HAP-1 (cell line): ENCODE measurements around the gene HABP2.
A peak's percentile ranks its signal among the peaks of the same experiment; 100 is the strongest.

Experiments
- DNase-seq, 2 experiments: peaks; one replicate each; pipeline ENCODE4 v3.0.0-alpha.2; 2016 to 2020; ENCODE audit warnings: low spot score in 2 of 2
- H3K27me3 ChIP-seq: fragments of 250-450 bp; sonication (Bioruptor Pico); 2 replicates; pipeline ENCODE4 v1.5.1; 2020; ENCODE audit warnings: low read depth, mild to moderate bottlenecking, moderate library complexity
- H3K36me3 ChIP-seq: fragments of 250-450 bp; sonication (Bioruptor Pico); replicated peaks from 2 replicates; pipeline ENCODE4 v1.5.1; 2020; ENCODE audit warnings: mild to moderate bottlenecking
- H3K4me1 ChIP-seq: fragments of 250-450 bp; sonication (Bioruptor Pico); 2 replicates; pipeline ENCODE4 v1.5.1; 2020; ENCODE audit warnings: mild to moderate bottlenecking
- H3K4me3 ChIP-seq: fragments of 250-450 bp; sonication (Bioruptor Pico); 2 replicates; pipeline ENCODE4 v1.5.1; 2020; ENCODE audit warnings: mild to moderate bottlenecking, moderate library complexity
- H3K9me3 ChIP-seq: fragments of 250-450 bp; sonication (Bioruptor Pico); 2 replicates; pipeline ENCODE4 v1.5.1; 2020; ENCODE audit warnings: mild to moderate bottlenecking, moderate library complexity
- in situ Hi-C: fragments of 300-500 bp; cut with MboI; formaldehyde crosslinking; loops from 3 replicates; pipeline ENCODE4 v1.14.3; 2020; ENCODE audit warnings: low sequenced_read_pairs, inconsistent platforms, mixed read lengths

The HABP2 gene

DNA sequence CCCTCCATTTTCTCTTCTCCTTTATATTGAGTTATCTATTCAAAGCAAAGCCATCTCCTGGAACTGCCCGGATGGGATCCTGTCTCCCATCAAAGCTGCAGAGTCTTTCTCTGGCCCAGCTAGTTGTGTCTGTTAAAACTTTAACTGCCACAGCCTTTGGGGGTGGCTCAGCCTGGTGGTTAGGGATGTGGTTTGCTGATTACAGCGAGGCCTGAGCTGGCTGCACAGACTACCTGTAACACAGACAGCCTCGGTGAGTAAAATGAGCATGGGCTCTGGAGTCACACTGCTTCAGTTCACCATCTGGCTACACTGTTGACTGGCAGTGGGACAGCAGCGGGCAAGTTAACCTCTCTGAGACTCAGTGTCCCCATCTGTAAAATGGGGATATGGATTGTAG, 18.4 kb upstream of the HABP2 start:
- Histone ChIP-seq H3K27me3 (no peaks in the 10 kb centered on the region), H3K36me3 (no peaks in the 10 kb centered on the region), H3K4me3 (no peak overlapping the region), H3K9me3 (no peaks in the 10 kb centered on the region), H3K4me1 (no peaks in the 10 kb centered on the region)
- in situ Hi-C loops = no loop called here
- no peak for DNase-seq

DNA sequence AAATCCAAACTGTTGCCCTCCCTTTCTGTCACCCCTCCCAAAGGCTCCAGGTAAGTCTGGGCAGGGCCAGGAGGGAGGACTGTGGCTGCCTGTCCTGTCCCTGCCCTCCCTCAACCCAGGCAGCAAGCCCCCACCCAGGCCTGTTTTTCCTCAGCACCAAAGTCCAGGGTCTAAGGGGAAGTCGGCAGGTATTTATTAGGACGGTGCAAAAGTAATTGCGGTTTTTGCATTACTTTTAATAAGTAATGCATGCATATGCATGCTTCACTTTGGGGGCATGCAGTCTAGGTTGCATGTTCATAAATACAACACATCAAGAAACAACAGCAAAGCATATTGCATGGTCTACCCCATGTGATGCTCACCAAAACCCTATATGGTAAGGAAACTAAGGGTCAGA, 15.2 kb upstream of the HABP2 start:
- Histone ChIP-seq H3K27me3 (no peaks in the 10 kb centered on the region), H3K4me3 (no peak overlapping the region), H3K9me3 (no peaks in the 10 kb centered on the region), H3K36me3 (no peaks in the 10 kb centered on the region), H3K4me1 (no peaks in the 10 kb centered on the region)
- no peak for DNase-seq
- in situ Hi-C loops = no loop called here

DNA sequence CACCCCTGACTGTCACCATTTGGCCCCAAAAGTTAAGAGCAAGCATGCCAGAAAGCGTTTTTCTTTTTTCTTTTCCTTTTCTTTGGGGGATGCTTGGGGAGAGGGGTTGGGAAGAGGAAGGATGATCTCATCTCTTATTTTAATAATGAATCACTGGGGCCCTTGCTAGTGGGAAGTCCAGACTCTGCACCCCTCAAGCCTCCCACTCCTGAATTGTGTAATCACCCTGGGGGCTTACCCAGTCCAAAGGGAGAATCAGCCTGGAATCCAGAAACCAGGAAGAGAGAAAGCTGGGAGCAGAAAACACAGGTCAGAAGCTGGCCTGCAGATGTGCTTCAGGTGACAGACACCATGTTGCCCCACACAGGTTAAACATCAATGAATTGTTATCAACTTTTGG, 14.7 kb upstream of the HABP2 start:
- no peak overlapping the region for H3K4me3 ChIP-seq
- no peak for DNase-seq
- in situ Hi-C loops = no loop called here
- H3K9me3 ChIP-seq = no peaks in the 10 kb centered on the region
- no peaks in the 10 kb centered on the region for H3K27me3 ChIP-seq
- H3K4me1 ChIP-seq = no peaks in the 10 kb centered on the region
- no peaks in the 10 kb centered on the region for H3K36me3 ChIP-seq

DNA sequence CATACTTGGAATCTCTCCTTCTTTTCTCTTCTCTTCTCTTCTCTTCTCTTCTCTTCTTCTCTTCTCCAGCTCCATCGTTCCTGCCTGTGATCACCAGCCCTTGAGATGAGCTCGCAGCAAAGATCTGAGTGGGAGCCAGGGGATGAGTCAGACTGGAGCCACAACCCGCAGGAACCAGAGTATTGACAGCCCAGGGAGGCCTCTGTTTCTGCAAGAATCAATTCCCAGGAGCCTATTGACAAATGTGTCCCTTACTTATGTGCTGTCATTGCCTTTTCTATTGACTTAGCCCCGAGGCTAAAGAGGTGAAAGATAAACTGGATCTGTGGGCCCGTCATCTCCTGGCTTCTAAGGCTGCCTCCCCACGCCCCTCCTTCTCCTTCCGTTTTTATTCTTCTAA, 13.1 kb upstream of the HABP2 start:
- Histone ChIP-seq H3K9me3 (no peaks in the 10 kb centered on the region), H3K4me1 (no peaks in the 10 kb centered on the region), H3K36me3 (no peaks in the 10 kb centered on the region), H3K4me3 (no peak overlapping the region), H3K27me3 (no peaks in the 10 kb centered on the region)
- DNase-seq = no peak
- in situ Hi-C loops = no loop called here

DNA sequence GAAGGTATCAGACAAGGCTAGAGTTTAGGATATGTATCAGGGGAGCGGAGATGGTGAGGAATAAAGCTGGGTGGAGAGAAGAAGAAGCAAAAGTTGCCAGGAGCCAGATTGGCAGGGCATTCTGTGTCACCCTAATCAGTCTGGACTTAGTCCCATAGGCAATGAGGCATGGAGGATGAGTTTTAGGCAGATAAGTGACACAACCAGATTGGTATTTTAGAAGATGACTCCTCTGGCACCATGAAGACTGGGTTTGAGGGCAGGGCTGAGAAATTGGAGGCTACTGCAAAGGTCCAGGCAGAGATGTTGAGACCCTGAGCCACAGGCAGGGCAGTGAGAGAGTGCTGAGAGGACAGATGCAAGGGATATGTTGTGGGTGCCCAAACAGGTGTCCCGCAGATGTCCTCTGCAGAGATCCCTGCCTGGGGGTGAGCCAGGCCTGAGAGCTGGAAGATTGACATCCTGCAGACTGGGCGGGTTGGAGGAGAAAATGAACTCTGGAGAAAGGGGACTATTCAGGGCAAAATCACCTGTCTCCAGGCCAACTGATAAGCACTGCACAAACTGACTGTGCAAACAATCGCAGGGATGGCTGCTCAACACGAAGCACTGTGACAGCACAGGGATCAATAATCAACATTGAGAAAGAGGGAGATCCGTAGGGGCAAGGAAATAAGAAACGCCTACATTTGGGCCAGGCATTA, 11.9 kb upstream of the HABP2 start:
- Histone ChIP-seq H3K36me3 (no peaks in the 10 kb centered on the region), H3K9me3 (no peaks in the 10 kb centered on the region), H3K27me3 (no peaks in the 10 kb centered on the region), H3K4me1 (no peaks in the 10 kb centered on the region), H3K4me3 (no peak overlapping the region)
- in situ Hi-C loops = no loop called here
- DNase-seq = no peak

DNA sequence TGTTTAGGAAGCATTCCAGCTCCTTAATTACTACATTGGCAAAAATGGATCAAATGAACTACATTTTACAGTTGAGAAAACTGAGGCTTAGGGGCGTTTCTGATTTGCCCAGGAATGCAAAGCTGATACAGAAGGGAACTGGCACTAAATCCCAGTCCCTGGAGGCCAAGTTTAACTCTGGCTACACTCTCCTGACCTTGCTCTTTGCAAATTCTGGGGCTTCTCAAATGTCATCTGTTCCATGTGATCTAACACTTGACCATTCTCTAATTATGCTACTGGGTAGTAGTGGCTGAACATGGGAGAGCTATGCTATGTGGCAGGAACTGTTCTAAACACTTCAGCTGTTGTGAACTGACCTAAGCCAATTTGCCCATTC, 11.3 kb upstream of the HABP2 start:
- in situ Hi-C loops = no loop called here
- H3K27me3 ChIP-seq = no peaks in the 10 kb centered on the region
- no peak for DNase-seq
- H3K4me3 ChIP-seq = no peak overlapping the region
- H3K4me1 ChIP-seq = no peaks in the 10 kb centered on the region
- H3K9me3 ChIP-seq = no peaks in the 10 kb centered on the region
- H3K36me3 ChIP-seq = no peaks in the 10 kb centered on the region

DNA sequence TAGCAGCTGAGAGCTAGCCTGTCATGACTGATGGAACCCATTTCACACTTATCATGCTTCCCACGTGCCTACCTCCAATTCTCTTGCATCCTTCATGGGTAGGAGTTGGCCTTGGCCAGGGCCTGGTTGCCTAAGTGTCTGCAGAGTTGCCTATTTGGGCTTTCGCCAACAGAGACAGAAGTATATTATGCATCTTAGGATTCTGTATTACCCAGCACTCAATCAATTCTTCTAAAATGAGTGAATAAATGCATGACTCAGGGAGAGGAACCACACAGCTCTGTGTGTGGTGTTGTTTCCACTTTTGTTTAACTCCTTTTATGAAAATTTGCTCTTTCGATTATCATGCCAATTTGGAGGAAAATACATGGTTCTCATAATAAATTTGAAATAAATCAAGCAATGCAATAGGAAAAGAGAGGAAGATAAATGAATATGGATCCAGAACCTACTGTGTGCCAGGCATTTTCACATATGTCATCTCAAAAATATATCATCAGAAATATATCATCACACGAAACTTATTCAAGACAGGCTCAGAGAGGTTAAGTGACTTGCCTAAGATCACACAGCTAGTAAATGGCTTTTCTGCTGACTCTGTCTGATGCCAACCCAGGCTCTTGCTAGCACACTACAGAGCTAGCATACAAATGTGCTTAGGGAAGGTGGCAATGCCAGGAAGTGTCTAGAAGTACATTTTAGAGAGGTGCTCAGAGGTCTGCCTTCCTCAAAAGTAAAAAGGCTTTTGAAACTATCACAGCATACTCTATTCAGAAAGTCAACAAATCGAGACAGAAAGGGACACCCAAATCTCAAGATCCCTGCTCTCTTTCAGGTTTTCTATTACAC, 9.5 kb upstream of the HABP2 start:
- DNase-seq = no peak
- no peaks in the 10 kb centered on the region for H3K36me3 ChIP-seq
- no peaks in the 10 kb centered on the region for H3K4me1 ChIP-seq
- in situ Hi-C loops = no loop called here
- H3K4me3 ChIP-seq = no peak overlapping the region
- no peaks in the 10 kb centered on the region for H3K9me3 ChIP-seq
- H3K27me3 ChIP-seq = no peaks in the 10 kb centered on the region

DNA sequence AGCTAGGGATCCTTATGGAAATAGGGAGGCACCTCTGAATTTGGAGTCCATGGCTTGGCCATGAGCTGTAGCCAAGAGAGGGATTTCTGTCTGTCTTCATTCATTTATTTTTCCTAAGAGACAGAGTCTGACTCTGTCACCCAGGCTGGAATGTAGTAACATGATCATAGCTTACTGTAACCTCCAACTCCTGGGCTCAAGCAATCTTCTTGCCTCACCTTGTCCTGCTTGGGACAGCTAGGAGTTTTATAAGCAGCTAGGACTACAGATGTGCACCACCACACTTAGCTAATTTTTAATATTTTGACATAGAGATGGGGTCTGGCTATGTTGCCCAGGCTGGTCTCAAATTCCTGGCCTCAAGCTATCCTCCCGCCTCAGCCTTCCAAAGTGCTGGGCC, 8.5 kb upstream of the HABP2 start:
- Histone ChIP-seq H3K4me3 (no peak overlapping the region), H3K36me3 (no peaks in the 10 kb centered on the region), H3K9me3 (no peaks in the 10 kb centered on the region), H3K27me3 (no peaks in the 10 kb centered on the region), H3K4me1 (no peaks in the 10 kb centered on the region)
- DNase-seq = no peak
- in situ Hi-C loops = no loop called here

DNA sequence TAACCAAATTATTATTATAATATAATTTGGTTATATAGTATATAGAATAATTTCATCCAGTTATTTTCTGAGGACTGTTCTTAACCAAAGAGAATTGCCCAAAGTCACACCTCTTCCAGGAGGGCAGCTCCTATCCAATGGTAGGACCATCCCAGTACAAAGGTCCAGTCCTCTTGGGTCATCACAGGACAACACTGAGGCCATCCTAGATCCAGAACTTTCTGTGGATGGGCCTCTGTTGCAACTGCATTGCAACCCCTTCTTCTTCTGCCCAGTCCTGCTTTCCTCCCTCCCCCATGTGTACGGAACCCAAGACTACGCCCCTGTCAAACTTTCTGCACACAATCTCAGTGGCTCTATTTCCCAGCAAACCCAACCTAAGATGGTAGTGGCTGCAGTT, 5.4 kb upstream of the HABP2 start:
- Histone ChIP-seq H3K4me3 (no peak overlapping the region), H3K36me3 (no peaks in the 10 kb centered on the region), H3K9me3 (no peaks in the 10 kb centered on the region), H3K27me3 (no peaks in the 10 kb centered on the region), H3K4me1 (0 out of 2 replicates have a peak, but pooled peaks cover 2% of the 10 kb centered on the region)
- DNase-seq = no peak
- in situ Hi-C loops = no loop called here

DNA sequence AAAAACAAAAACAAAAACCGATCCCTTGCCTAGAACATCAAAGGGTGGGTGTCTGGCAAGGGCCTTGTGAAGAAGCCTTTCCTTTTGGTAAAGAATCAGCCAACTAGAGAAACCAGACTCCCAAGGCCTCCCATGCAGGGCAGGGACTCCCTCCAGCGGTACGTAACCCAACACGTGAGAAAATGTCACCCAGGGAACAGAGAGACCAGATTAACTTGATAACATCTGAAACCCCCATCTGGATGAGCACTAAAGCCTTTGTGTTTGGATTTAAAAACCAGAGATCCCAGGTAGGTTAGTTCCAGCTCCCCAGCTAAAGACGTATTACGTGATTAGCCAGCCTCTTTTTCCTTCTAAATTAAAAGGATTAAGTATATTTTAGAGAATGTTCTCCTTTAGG, 3.0 kb upstream of the HABP2 start:
- in situ Hi-C loops = no loop called here
- DNase-seq = no peak
- Histone ChIP-seq H3K27me3 (no peaks in the 10 kb centered on the region), H3K4me3 (no peak overlapping the region), H3K36me3 (no peaks in the 10 kb centered on the region), H3K9me3 (no peaks in the 10 kb centered on the region), H3K4me1 (0 out of 2 replicates have a peak, but pooled peaks cover 2% of the 10 kb centered on the region)

DNA sequence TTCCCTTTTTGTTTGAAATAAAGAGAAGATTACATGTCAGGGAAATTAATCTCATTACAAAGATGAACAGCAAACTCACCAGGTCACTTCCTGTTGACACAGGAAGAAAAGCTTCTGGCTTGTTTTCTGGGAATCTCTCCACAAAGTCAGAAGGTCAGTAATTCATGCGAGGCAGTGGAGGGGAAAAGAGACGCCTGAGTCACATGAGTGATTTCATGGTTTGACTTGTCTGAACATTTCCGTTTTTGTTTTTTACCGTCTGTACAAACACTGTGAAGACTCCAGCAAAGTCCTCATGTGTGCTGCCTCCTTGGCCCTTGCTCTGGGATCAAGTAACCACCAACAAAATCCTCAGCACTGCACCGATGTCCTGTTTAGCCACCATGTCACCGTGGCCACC, 2.5 kb upstream of the HABP2 start:
- Histone ChIP-seq H3K27me3 (no peaks in the 10 kb centered on the region), H3K9me3 (no peaks in the 10 kb centered on the region), H3K36me3 (no peaks in the 10 kb centered on the region), H3K4me1 (0 out of 2 replicates have a peak, but pooled peaks cover 2% of the 10 kb centered on the region), H3K4me3 (no peak overlapping the region)
- no peak for DNase-seq
- in situ Hi-C loops = no loop called here

DNA sequence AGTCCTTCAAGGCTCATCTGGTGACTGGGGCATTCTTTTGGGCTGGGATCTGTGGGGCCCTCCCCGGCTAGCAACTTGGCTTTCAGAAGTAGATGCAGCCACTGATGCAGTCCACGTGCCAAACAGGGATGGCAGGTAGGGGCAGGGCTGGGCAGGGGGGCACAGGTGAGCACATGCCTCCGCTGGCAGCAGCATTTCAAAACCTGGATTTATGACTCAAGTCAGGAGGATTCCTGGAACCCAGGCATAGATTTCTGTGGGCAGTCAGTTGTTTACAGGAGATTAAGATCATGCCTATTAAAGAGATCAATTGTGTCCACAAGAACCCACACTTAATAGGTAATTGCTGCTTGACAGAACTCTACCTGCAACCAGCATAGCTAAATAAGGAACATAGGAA, 839 bp upstream of the HABP2 start:
- in situ Hi-C loops = no loop called here
- H3K27me3 ChIP-seq = no peaks in the 10 kb centered on the region
- no peak for DNase-seq

DNA sequence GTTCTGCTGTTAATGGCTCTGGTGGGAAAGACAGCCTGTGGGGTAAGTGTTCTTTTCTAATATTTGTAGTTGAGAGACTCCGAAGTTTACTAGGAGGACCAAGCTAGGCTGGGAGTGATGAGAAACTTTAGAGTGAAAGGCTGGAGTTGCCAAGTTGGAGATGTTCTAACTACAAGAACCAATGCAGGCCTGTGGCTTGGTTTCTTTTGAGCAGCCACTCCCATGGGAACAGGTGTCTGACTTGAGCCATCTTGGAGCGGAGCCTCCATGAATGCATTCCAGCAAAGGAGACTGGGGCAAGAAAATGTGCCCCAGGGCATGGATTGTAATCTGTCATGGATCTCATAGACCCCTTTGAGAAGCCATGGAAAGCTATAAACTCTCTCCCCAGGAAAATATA, 296 bp downstream of the HABP2 start:
- Histone ChIP-seq H3K4me3 (no peak overlapping the region), H3K36me3 (no peaks in the 10 kb centered on the region), H3K27me3 (0 out of 2 replicates have a peak, but pooled peaks cover 4% of the 10 kb centered on the region), H3K4me1 (0 out of 2 replicates have a peak, but pooled peaks cover 2% of the 10 kb centered on the region), H3K9me3 (no peaks in the 10 kb centered on the region)
- in situ Hi-C loops = no loop called here
- peak in 1 of 2 experiments; percentile 29 for DNase-seq

More for the DNA sequence above, 839 bp upstream of the HABP2 start:
- Histone ChIP-seq H3K36me3 (no peaks in the 10 kb centered on the region), H3K9me3 (no peaks in the 10 kb centered on the region), H3K4me3 (no peak overlapping the region), H3K4me1 (0 out of 2 replicates have a peak, but pooled peaks cover 2% of the 10 kb centered on the region)

DNA sequence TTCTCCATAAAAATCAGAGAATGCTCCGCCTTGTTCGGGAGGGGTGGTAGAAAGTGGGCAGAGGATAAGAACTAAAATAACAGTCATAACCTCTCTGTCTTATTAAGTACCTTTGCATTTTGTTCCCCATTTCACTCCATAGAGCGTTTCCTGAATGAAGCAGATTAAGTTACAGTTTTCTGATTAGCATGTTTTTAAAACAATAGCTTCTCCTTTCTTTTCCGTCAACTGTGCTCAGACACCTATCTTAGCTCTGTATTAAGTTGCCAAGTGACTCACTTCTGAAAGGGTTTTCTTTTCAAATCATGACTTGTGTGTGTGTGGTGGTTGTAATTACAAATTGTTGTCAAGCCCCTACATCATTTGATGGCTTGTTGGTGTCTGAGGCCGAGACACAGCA, 1.4 kb downstream of the HABP2 start:
- H3K27me3 ChIP-seq = 0 out of 2 replicates have a peak, but pooled peaks cover 4% of the 10 kb centered on the region
- no peaks in the 10 kb centered on the region for H3K9me3 ChIP-seq
- H3K36me3 ChIP-seq = no peaks in the 10 kb centered on the region
- no peak for DNase-seq
- no peak overlapping the region for H3K4me3 ChIP-seq
- H3K4me1 ChIP-seq = 0 out of 2 replicates have a peak, but pooled peaks cover 2% of the 10 kb centered on the region
- in situ Hi-C loops = no loop called here
